HL-60 (cell line): Measurements from ENCODE around the gene LRRC15.

Experiments
- DNase-seq, 2 experiments: peaks; one replicate each; pipeline ENCODE4 v3.0.0-alpha.2; 2010 to 2020; ENCODE audit warnings: low read depth in 1 of 2, low spot score in 1 of 2
- H3K27ac ChIP-seq: fragments of 250-450 bp; sonication (Bioruptor Pico); replicated peaks from 2 replicates; pipeline ENCODE4 v1.5.1; 2020; ENCODE audit warnings: mild to moderate bottlenecking, moderate library complexity
- H3K27me3 ChIP-seq: fragments of 250-450 bp; sonication (Bioruptor Pico); 2 replicates; pipeline ENCODE4 v1.5.1; 2021; ENCODE audit warnings: mild to moderate bottlenecking, moderate library complexity; ENCODE audit not compliant: insufficient read depth, poor library complexity, severe bottlenecking
- H3K4me3 ChIP-seq: replicated peaks from 2 replicates; pipeline ENCODE4 v1.5.1; 2011; ENCODE audit warnings: mild to moderate bottlenecking, control low read depth, low read length; ENCODE audit not compliant: insufficient read depth
- CTCF ChIP-seq: IDR thresholded peaks from one replicate; pipeline ENCODE4 v1.5.1; 2011; ENCODE audit warnings: low read length, control low read depth, inconsistent platforms; ENCODE audit not compliant: insufficient read depth
- GABPA ChIP-seq: IDR thresholded peaks from 2 replicates; pipeline ENCODE4 v1.6.1; 2012; ENCODE audit warnings: low read depth
- POLR2AphosphoS5 ChIP-seq: IDR thresholded peaks from 2 replicates; pipeline ENCODE4 v1.6.1; 2012; ENCODE audit warnings: low read depth
- REST ChIP-seq: IDR thresholded peaks from 2 replicates; pipeline ENCODE4 v1.6.1; 2012; ENCODE audit warnings: low read depth; ENCODE audit not compliant: insufficient replicate concordance
- SPI1 ChIP-seq: IDR thresholded peaks from 2 replicates; pipeline ENCODE4 v1.6.1; 2012; ENCODE audit warnings: low read depth, mild to moderate bottlenecking, borderline replicate concordance

The LRRC15 gene

GRCh38 chr3:194305356-194306108 lies 64.0 kb downstream of the LRRC15 start:
- no peak overlapping the region for H3K4me3 ChIP-seq
- no peaks in the 10 kb centered on the region for H3K27me3 ChIP-seq
- no peak overlapping the region for H3K27ac ChIP-seq
- no peak for DNase-seq
- TF ChIP-seq SPI1 (no peak), POLR2AphosphoS5 (no peak), GABPA (no peak), CTCF (no peak), REST (no peak)
